AG09319 (cell line): ENCODE measurements around the gene SREBF1.

Experiments used
- DNase-seq: peaks from one replicate; pipeline ENCODE4 v3.0.0-alpha.2; 2010; ENCODE audit warnings: low read depth; ENCODE audit errors: extremely low read depth
- TF ChIP-seq, protein P1 (sequence below): IDR thresholded peaks from 2 replicates; pipeline ENCODE4 v1.5.1; 2011; ENCODE audit warnings: low read depth, mild to moderate bottlenecking, inconsistent platforms, low read length, moderate library complexity

Gene SREBF1

DNA sequence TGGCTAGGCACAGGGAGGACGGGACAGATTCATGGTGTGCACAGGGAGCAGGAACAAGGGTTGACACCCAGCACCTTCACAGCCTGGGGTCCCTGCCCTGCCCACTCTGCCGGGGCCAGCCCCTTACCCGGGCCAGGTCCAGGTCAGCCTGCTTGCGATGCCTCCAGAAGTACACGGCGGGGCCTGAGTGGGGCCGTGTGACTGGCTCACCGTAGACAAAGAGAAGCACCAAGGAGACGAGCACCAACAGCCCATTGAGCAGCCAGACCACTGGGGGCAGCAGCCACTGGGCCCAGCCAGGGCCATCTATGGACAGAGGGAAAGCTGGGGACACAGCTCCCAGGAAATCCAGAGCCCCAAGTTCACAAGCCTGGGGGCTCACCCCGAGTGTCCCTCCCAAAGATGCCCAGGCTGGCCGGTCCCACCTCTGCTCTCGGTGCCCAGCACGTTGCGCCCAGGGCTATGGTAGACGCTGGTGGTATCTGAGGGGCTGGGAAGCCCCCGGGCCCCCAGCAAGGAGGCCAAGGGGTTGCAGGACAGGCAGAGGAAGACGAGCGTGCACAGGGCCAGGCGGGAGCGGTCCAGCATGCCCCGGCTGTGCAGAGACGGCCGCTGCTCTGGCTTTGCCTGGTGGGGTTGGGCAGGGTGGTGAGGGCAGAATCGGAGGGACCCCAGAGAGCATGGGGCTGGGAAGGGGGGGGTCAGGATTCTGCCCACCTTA is 19.8 kb downstream of the SREBF1 start:
- no peak for DNase-seq
- TF ChIP-seq, protein P1, sequence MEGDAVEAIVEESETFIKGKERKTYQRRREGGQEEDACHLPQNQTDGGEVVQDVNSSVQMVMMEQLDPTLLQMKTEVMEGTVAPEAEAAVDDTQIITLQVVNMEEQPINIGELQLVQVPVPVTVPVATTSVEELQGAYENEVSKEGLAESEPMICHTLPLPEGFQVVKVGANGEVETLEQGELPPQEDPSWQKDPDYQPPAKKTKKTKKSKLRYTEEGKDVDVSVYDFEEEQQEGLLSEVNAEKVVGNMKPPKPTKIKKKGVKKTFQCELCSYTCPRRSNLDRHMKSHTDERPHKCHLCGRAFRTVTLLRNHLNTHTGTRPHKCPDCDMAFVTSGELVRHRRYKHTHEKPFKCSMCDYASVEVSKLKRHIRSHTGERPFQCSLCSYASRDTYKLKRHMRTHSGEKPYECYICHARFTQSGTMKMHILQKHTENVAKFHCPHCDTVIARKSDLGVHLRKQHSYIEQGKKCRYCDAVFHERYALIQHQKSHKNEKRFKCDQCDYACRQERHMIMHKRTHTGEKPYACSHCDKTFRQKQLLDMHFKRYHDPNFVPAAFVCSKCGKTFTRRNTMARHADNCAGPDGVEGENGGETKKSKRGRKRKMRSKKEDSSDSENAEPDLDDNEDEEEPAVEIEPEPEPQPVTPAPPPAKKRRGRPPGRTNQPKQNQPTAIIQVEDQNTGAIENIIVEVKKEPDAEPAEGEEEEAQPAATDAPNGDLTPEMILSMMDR: no peak

- no peak for DNase-seq
- TF ChIP-seq, protein P1: no peak
These were observed 20.5 kb downstream of the SREBF1 start for GRCh38 chr17:17816240-17816814.

DNA sequence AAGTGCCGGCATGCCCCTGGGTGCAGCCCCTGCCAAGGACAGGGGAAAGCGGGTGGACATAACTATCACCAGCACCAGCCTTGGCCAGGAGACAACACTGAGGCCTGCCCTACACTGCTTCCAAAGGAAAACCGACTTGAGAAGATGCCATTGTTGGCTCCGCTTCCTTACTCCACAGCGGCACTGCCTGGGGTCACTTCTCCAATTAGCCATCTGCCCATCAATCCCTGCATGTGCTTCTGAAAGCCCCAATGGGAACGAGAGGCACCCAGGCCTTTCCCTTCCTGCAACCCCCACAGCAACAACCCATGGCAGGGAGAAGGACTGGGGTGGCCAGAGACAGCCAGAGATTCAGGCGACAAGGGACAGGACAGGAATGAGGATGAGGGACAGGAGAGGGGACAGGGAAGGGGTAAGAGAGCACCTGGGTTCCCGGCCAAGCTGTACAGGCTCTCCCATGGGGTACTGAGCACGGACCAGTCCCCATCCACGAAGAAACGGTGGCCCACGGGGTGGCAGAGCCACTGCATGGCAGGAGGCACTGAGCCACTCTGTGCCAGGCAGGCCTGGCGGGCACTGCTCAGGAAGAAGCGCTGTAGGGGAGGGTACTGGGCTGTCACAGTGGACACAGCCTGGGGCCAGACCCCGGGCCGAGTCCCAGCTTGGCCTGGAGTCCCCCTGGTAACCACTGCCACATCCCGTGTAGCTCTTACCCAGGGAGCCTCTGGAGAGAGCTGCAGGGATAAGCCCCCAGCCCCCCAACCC is 21.2 kb downstream of the SREBF1 start:
- DNase-seq: no peak
- TF ChIP-seq, protein P1: no peak

- TF ChIP-seq, protein P1: no peak
- DNase-seq: no peak
These were observed 21.8 kb downstream of the SREBF1 start for GRCh38 chr17:17815062-17815406.

- no peak for DNase-seq
- TF ChIP-seq, protein P1: no peak
These were observed 22.4 kb downstream of the SREBF1 start for GRCh38 chr17:17814162-17815061.

DNA sequence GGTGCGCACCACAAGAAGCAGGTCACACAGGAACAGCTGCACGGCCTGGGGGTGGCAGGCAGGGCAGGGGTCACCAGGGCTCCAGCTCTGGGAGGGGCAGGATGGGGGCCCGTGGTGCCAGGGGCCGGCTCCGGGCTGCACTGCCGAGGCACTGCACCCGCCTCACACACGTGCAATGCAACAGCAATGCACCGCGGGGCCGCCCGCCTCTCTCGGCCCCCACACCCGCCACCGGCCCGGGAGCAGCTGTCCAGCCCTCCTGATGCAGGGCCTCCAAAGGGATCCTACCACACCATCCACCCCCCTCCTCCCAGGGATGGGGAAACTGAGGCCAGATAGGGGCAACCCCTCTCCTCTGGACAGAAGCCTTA is 23.1 kb downstream of the SREBF1 start:
- no peak for DNase-seq
- TF ChIP-seq, protein P1: no peak
